ENCODE results near the gene TTC19. TPM values are rescaled to one million over a fixed set of nuclear protein-coding genes. Genes with fewer than 3 reads are reported as not detected.
"Not testable (repeated sequence)": the region's sequence is repeated elsewhere in the genome, so short reads cannot be mapped to it uniquely, and the experiment has no call there.

Gene TTC19
- total and polyA plus RNA-seq, 2 experiments from 2014 or later = 30.3 to 93.5 TPM

- TF ChIP-seq EZH2 (IDR thresholded peaks at IDR 0.05; ENCODE audit: low read depth, unreplicated experiment) (no peak), JUNB (IDR thresholded peaks at IDR 0.05; ENCODE audit: unreplicated experiment) (no peak), POLR2AphosphoS5 (IDR thresholded peaks at IDR 0.05; ENCODE audit: low read depth) (no peak), STAT1 (IDR thresholded peaks at IDR 0.05; ENCODE audit: unreplicated experiment) (no peak)
Observed at GRCh38 chr17:15978606-15979005, 21.0 kb upstream of the TTC19 start (continued).

GRCh38 chr17:15979013-15979412 lies 20.6 kb upstream of the TTC19 start:
- H3K9me2 ChIP-seq (ENCODE audit: insufficient read depth); H3F3A ChIP-seq (replicated peaks; ENCODE audit: low read depth); H3K4me2 ChIP-seq; H4K20me1 ChIP-seq (replicated peaks; ENCODE audit: insufficient read depth); DNase-seq (ENCODE audit: low spot score); H3K4me1 ChIP-seq (ENCODE audit: insufficient read depth); H3K36me3 ChIP-seq (ENCODE audit: insufficient read depth); H3K9me3 Mint-ChIP-seq; H2AFZ ChIP-seq; H3K79me2 ChIP-seq (replicated peaks; ENCODE audit: insufficient read depth); H3K27me3 ChIP-seq (ENCODE audit: insufficient read depth); ATAC-seq; H3K27me3 Mint-ChIP-seq (ENCODE audit: insufficient read depth, low read depth, poor library complexity); H3K27ac ChIP-seq (ENCODE audit: low read depth); H3K4me3 Mint-ChIP-seq; H3K27ac Mint-ChIP-seq; H3K4me3 ChIP-seq: not testable (repeated sequence)
- Mint-ChIP-seq H3K36me3 (ENCODE audit: low read depth) (peaks cover 78% of the 10 kb centered on the region), H3K4me1 (peaks cover 10% of the 10 kb centered on the region)

GRCh38 chr17:15981208-15981607 lies 18.4 kb upstream of the TTC19 start:
- peaks cover 79% of the 10 kb centered on the region for H3K36me3 Mint-ChIP-seq (ENCODE audit: low read depth)
- Histone ChIP-seq H3K36me3 (ENCODE audit: insufficient read depth) (peaks cover 4% of the 10 kb centered on the region; the same call in 1 of the 2 replicates), H3F3A (replicated peaks; ENCODE audit: low read depth) (0 out of 2 replicates have a peak, but pooled peaks cover 3% of the 10 kb centered on the region), H3K4me3 (no peak overlapping the region), H3K79me2 (replicated peaks; ENCODE audit: insufficient read depth) (no peaks in the 10 kb centered on the region), H4K20me1 (replicated peaks; ENCODE audit: insufficient read depth) (0 out of 2 replicates have a peak, but pooled peaks cover 6% of the 10 kb centered on the region), H3K27me3 (ENCODE audit: insufficient read depth) (no peaks in the 10 kb centered on the region), H3K9me2 (ENCODE audit: insufficient read depth) (no peaks in the 10 kb centered on the region), H3K4me1 (ENCODE audit: insufficient read depth) (peaks cover 7% of the 10 kb centered on the region; the same call in 1 of the 2 replicates), H2AFZ (no peak overlapping the region), H3K27ac (ENCODE audit: low read depth) (no peak overlapping the region), H3K4me2 (no peak overlapping the region)
- H3K4me3 Mint-ChIP-seq = no peak overlapping the region
- H3K27me3 Mint-ChIP-seq (ENCODE audit: insufficient read depth, low read depth, poor library complexity) = no peaks in the 10 kb centered on the region
- H3K27ac Mint-ChIP-seq = no peak overlapping the region
- peaks cover 8% of the 10 kb centered on the region for H3K9me3 Mint-ChIP-seq
- ATAC-seq (no peak), DNase-seq (ENCODE audit: low spot score) (no peak)
- H3K4me1 Mint-ChIP-seq = peaks cover 10% of the 10 kb centered on the region
- TF ChIP-seq CTCF (conservative IDR thresholded peaks at IDR 0.05; ENCODE audit: low read depth in 2 of 2) = no peak
- TF ChIP-seq ZNF462 (CRISPR knock-in tag; IDR thresholded peaks at IDR 0.05) = no peak
- TF ChIP-seq ZNF331 (CRISPR knock-in tag; IDR thresholded peaks at IDR 0.05; ENCODE audit: low read depth) = no peak
- no peak for TF ChIP-seq POLR2AphosphoS5 (IDR thresholded peaks at IDR 0.05; ENCODE audit: low read depth)
- no peak for TF ChIP-seq ETS1 (IDR thresholded peaks at IDR 0.05)
- TF ChIP-seq CREB1 (CRISPR knock-in tag; IDR thresholded peaks at IDR 0.05; ENCODE audit: low read depth) = no peak
- TF ChIP-seq EZH2phosphoT487 (IDR thresholded peaks at IDR 0.05; ENCODE audit: unreplicated experiment) = no peak
- no peak for TF ChIP-seq STAT1 (IDR thresholded peaks at IDR 0.05; ENCODE audit: unreplicated experiment)
- TF ChIP-seq NANOG (IDR thresholded peaks at IDR 0.05; ENCODE audit: borderline replicate concordance) = no peak
